ENCODE results near the gene ASS1. TPM values are rescaled to one million over a fixed set of nuclear protein-coding genes. Genes with fewer than 3 reads are reported as not detected.

The ASS1 gene
- total RNA-seq, 1 donor from 2014 or later, result 1.6 TPM

DNA sequence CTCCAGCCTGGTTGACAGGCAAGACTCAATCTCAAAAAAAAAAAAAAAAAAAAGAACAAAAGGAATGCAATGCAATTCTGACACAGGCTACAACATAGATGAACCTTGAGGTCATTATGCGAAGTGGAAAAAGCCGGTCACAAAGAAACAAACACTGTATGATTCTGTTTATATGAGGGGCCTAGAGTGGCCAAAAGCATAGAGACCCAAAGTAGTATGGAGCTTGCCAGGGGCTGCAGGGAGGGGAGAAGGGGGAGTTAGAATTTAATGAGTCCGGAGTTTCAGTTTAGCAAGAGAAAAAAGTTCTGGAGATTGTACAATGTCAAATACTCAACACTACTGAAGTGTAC is 33.2 kb upstream of the ASS1 start:
- TF ChIP-seq, protein P1, sequence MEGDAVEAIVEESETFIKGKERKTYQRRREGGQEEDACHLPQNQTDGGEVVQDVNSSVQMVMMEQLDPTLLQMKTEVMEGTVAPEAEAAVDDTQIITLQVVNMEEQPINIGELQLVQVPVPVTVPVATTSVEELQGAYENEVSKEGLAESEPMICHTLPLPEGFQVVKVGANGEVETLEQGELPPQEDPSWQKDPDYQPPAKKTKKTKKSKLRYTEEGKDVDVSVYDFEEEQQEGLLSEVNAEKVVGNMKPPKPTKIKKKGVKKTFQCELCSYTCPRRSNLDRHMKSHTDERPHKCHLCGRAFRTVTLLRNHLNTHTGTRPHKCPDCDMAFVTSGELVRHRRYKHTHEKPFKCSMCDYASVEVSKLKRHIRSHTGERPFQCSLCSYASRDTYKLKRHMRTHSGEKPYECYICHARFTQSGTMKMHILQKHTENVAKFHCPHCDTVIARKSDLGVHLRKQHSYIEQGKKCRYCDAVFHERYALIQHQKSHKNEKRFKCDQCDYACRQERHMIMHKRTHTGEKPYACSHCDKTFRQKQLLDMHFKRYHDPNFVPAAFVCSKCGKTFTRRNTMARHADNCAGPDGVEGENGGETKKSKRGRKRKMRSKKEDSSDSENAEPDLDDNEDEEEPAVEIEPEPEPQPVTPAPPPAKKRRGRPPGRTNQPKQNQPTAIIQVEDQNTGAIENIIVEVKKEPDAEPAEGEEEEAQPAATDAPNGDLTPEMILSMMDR (IDR thresholded peaks at IDR 0.05), result no peak
- Mint-ChIP-seq H3K36me3 (ENCODE audit: low read depth) (no peaks in the 10 kb centered on the region), H3K9me3 (no peaks in the 10 kb centered on the region), H3K27me3 (peaks cover 1% of the 10 kb centered on the region), H3K27ac (no peak overlapping the region), H3K4me3 (no peak overlapping the region), H3K4me1 (no peaks in the 10 kb centered on the region)
- ChIA-PET CTCF (no interaction called here), POLR2A (no interaction called here)
- DNase-seq (no peak), ATAC-seq (ENCODE audit: low read depth) (no peak)
- intact Hi-C loops (cut with micrococcal nuclease), result no loop called here

DNA sequence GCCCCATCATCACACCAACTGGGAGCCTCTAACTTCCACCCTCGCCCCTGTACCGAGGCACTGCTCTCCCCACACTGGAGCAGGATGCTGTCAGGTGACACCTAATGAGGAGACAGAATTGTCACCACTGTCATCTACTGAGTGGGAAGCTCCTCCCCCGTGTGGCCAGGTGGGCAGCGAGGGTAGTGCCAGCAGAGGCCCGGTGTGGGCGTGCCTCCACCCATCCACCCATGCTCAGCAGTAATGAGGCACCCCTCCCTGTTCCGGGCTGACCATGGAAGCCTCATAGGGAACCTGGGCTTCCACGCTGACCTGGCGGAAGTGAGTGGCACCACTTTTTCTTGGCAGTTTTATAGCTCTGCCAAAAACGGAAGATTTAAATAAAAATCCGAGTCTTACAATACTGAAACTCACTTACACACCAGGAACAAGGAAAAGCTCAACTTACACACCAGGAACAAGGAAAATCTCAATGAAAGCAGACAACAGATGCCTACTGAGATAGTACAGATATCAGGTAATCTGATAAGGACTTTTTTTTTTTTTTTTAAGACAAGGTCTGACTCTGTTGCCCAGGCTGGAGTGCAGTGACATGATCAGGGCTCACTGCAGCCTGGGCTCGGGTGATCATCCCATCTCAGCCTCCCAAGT is 30.6 kb upstream of the ASS1 start:
- H3K4me1 Mint-ChIP-seq, result no peaks in the 10 kb centered on the region
- H3K36me3 Mint-ChIP-seq (ENCODE audit: low read depth), result no peaks in the 10 kb centered on the region
- intact Hi-C loops (cut with micrococcal nuclease), result no loop called here
- CTCF ChIA-PET, result no interaction called here
- DNase-seq, result no peak
- POLR2A ChIA-PET, result no interaction called here
- H3K4me3 Mint-ChIP-seq, result no peak overlapping the region
- H3K27me3 Mint-ChIP-seq, result peaks cover 1% of the 10 kb centered on the region
- H3K27ac Mint-ChIP-seq, result no peak overlapping the region
- ATAC-seq (ENCODE audit: low read depth), result no peak
- no peaks in the 10 kb centered on the region for H3K9me3 Mint-ChIP-seq
- TF ChIP-seq, protein P1 (IDR thresholded peaks at IDR 0.05), result no peak

DNA sequence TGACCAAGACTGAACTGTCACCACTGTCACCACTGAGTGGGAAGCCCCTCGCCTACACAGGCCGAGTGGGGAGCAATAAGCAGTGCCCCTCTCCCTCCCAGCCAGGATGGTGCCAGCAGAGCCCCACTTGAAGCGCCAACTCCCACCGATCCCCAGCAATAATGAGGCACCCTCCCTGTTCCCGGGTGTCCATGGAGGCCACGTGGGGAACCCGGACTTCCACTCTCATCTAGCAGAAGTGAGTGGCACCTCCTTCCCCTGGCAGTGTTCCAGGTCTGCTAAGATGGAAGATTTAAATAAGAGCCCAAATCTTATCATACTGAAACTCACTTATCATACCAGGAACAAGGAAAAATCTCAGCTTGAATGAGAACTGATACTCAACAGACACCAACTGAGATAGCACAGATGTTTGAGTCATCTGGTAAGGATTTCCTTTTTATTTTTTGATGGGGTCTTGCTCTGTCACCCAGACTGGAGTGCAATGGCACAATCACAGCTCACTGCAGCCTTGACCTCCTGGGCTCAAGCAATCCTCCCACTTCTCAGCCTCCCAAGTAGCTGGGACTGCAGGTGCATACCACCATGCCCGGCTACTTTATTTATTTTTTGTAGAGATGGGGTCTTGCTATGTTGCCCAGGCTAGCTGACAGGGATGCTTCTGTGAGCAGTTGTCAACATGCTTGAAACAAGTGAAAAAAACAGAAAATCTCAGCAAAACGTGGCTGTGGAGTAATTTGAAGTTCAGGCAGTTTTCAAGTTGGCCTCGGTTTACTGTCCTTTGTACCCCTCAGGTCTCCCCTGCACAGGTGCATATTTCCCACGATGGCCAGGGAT is 29.6 kb upstream of the ASS1 start:
- ChIA-PET POLR2A (no interaction called here), CTCF (no interaction called here)
- no peaks in the 10 kb centered on the region for H3K4me1 Mint-ChIP-seq
- intact Hi-C loops (cut with micrococcal nuclease), result loop anchor here (5.0 kb wide), 1 partner anchor 173 kb away; no protein-coding TSS in a partner anchor
- ATAC-seq (ENCODE audit: low read depth), result no peak
- no peak for DNase-seq
- no peak overlapping the region for H3K4me3 Mint-ChIP-seq
- no peaks in the 10 kb centered on the region for H3K36me3 Mint-ChIP-seq (ENCODE audit: low read depth)
- TF ChIP-seq, protein P1 (IDR thresholded peaks at IDR 0.05), result no peak
- peaks cover 1% of the 10 kb centered on the region for H3K27me3 Mint-ChIP-seq
- no peak overlapping the region for H3K27ac Mint-ChIP-seq
- no peaks in the 10 kb centered on the region for H3K9me3 Mint-ChIP-seq

DNA sequence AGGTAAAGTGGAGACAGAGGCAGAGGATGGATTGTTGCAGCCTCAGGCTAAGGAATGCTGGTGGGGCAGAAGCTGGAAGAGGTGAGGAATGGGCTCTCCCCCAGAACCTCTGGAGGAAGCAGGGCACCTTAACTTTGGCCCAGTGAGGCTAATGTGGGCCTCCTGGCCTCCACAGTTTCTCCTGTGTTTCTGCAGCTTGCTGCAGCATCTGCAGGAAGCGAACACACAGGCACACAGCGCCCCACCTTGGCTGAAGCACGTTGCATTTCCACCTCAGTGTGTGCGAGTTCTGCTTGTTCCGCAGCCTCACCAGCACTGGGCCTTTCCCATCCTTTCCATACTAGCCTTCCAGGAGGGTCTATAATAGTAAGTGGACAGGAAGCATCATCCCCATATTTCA is 27.2 kb upstream of the ASS1 start:
- intact Hi-C loops (cut with micrococcal nuclease), result loop anchor here (5.0 kb wide), 1 partner anchor 175 kb away; no protein-coding TSS in a partner anchor
- Mint-ChIP-seq H3K36me3 (ENCODE audit: low read depth) (no peaks in the 10 kb centered on the region), H3K27me3 (no peaks in the 10 kb centered on the region), H3K4me1 (no peaks in the 10 kb centered on the region), H3K4me3 (no peak overlapping the region), H3K27ac (no peak overlapping the region), H3K9me3 (no peaks in the 10 kb centered on the region)
- POLR2A ChIA-PET, result no interaction called here
- CTCF ChIA-PET, result no interaction called here
- DNase-seq, result no peak
- TF ChIP-seq, protein P1 (IDR thresholded peaks at IDR 0.05), result no peak
- no peak for ATAC-seq (ENCODE audit: low read depth)

DNA sequence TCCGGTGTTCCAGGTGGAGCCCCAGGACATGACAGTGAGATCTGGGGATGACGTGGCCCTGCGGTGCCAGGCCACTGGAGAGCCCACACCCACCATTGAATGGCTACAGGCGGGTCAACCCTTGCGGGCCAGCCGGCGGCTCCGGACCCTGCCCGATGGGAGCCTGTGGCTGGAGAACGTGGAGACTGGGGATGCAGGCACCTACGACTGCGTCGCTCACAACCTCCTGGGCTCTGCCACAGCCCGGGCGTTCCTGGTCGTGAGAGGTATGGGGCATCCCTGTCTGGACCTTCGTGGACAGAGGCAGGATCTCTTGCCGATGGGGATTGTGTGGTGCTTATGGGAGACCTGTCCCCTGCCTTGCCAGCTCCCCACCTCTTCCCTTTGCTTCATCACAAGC is 26.0 kb upstream of the ASS1 start:
- no peaks in the 10 kb centered on the region for H3K9me3 Mint-ChIP-seq
- H3K36me3 Mint-ChIP-seq (ENCODE audit: low read depth), result no peaks in the 10 kb centered on the region
- DNase-seq (no peak), ATAC-seq (ENCODE audit: low read depth) (no peak)
- ChIA-PET POLR2A (no interaction called here), CTCF (no interaction called here)
- H3K27ac Mint-ChIP-seq, result no peak overlapping the region
- H3K4me1 Mint-ChIP-seq, result no peaks in the 10 kb centered on the region
- H3K27me3 Mint-ChIP-seq, result no peaks in the 10 kb centered on the region
- H3K4me3 Mint-ChIP-seq, result no peak overlapping the region
- TF ChIP-seq, protein P1 (IDR thresholded peaks at IDR 0.05), result no peak
- intact Hi-C loops (cut with micrococcal nuclease), result loop anchor here (5.0 kb wide), 1 partner anchor 176 kb away; no protein-coding TSS in a partner anchor
